Duodenal mucosa (tissue), 2 donors: ENCODE results near the gene ANO9.
A peak's percentile ranks its signal among the peaks of the same experiment; 100 is the strongest.

Experiments
- H3K27ac ChIP-seq: one replicate; pipeline ENCODE4 v1.7.0; 2013; ENCODE audit warnings: low read depth, low read length
- H3K27me3 ChIP-seq, 2 donors: one replicate each; pipeline ENCODE4 v1.7.0; 2013; ENCODE audit warnings: low read length in 2 of 2, control low read depth in 1 of 2; ENCODE audit not compliant: insufficient read depth in 2 of 2, control insufficient read depth in 1 of 2
- H3K36me3 ChIP-seq, 2 donors: one replicate each; pipeline ENCODE4 v1.7.0; 2013; ENCODE audit warnings: low read length in 2 of 2, control low read depth in 1 of 2; ENCODE audit not compliant: insufficient read depth in 2 of 2, control insufficient read depth in 1 of 2
- H3K4me1 ChIP-seq, 2 donors: one replicate each; pipeline ENCODE4 v1.7.0; 2013; ENCODE audit warnings: low read length in 2 of 2, control low read depth in 1 of 2; ENCODE audit not compliant: insufficient read depth in 2 of 2, control insufficient read depth in 1 of 2
- H3K4me3 ChIP-seq, 2 donors: one replicate each; pipeline ENCODE4 v1.7.0; 2013; ENCODE audit warnings: low read length in 2 of 2, low read depth in 1 of 2
- H3K9ac ChIP-seq, 2 donors: one replicate each; pipeline ENCODE4 v1.7.0; 2013; ENCODE audit warnings: low read length in 2 of 2, low read depth in 1 of 2
- H3K9me3 ChIP-seq, 2 donors: one replicate each; pipeline ENCODE4 v1.7.0; 2013; ENCODE audit warnings: low read length in 2 of 2, control low read depth in 1 of 2; ENCODE audit not compliant: control insufficient read depth in 1 of 2

Gene ANO9, protein sequence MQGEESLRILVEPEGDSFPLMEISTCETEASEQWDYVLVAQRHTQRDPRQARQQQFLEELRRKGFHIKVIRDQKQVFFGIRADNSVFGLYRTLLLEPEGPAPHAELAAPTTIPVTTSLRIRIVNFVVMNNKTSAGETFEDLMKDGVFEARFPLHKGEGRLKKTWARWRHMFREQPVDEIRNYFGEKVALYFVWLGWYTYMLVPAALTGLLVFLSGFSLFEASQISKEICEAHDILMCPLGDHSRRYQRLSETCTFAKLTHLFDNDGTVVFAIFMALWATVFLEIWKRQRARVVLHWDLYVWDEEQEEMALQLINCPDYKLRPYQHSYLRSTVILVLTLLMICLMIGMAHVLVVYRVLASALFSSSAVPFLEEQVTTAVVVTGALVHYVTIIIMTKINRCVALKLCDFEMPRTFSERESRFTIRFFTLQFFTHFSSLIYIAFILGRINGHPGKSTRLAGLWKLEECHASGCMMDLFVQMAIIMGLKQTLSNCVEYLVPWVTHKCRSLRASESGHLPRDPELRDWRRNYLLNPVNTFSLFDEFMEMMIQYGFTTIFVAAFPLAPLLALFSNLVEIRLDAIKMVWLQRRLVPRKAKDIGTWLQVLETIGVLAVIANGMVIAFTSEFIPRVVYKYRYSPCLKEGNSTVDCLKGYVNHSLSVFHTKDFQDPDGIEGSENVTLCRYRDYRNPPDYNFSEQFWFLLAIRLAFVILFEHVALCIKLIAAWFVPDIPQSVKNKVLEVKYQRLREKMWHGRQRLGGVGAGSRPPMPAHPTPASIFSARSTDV

DNA sequence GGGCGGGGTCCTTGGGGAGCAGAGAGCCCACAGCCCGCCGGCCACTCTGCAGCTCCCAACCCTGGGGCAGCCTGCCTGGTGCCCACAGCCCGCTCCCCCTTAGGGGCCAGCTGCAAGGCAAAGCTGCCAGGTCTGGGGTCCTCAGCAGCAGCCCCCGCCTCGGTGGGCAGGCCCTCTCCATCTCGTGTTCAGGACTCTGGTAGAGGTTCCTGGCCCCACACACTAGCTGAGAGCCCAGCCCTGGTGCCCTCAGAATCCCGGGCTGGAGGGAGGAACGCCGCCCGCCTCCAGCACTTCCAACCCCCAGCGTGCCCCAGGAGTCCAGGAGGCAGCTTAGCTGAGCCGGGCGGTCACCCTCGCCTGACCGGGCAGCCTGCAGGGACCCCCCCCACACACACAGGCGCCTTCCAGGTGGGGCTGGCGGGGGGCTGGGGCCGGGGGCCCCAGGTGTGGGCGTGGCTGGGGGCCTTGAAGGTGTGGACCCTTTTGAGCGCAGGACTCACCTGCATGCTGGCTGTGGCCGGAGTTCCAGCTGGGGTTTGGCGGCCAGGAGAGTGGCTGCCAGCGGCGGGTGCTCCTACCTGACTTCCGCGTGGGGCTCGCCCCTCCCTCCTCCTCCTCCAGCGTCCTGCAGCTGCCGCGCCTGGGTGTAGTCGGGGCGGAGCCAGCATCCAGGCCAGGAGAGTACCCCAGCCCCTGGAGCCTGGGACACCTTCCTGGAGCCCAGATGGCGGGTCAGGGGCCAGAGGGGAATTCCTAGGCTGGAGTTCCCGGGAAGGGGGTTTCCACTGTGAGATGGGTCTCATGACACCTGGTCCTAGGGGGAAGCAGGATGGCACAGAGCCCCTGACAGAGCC lies at the start of gene ANO9:
Gene ANO9 (minus strand): TSS at position 594 of the 857 bp plus-strand sequence. CDS start 85 bp downstream, at position 509.
- Histone ChIP-seq H3K4me1 (peaks cover 30 to 50% of the 10 kb centered on the region in 2 donors), H3K9ac (peak within 1 kb of the TSS; percentile 65 to 76), H3K27ac (peak within 1 kb of the TSS; percentile 6), H3K9me3 (no peaks in the 10 kb centered on the region), H3K36me3 (no peaks in the 10 kb centered on the region), H3K27me3 (no peaks in the 10 kb centered on the region), H3K4me3 (peak within 1 kb of the TSS; percentile 71 to 74)

DNA sequence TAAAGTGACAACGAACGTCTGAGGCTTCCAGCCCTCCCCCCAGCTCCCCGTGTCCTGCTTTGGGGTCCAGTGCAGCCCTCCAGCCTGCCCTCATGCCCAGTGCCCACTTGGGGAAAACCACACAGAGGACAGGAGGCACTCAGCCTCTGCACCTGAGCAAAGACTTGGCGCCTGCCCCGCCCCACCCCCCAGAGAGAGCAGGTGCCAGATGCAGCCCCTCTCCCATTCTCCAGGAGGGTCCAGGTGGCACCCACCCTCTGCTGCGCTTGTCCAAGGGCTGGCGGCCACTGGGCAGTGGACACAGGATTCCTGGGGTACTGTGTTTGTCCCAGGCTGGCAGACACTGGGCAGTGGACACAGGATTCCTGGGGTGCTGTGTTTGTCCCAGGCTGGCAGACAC lies 49.5 kb upstream of the ANO9 start:
- Histone ChIP-seq H3K9me3 (no peaks in the 10 kb centered on the region), H3K36me3 (peaks cover 12 to 31% of the 10 kb centered on the region in 2 donors), H3K4me1 (no peaks in the 10 kb centered on the region), H3K27ac (no peak overlapping the region), H3K27me3 (no peaks in the 10 kb centered on the region), H3K9ac (no peak overlapping the region), H3K4me3 (no peak overlapping the region)

DNA sequence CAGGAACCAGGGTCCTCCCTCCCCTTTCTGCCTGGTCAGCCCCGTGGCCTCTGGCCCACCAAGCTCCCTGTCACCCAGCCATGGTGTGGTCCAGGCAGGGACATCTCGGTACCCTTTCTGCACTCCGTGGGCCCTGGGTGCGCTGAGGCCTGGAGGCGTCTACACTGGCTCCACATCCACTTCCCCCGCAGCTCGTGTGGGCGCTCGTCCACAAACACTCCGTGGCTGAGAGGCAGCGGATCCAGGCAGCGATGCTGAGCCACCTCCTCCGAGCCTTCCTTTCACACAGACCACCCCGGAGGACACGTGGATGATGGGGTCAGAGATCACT lies 49.1 kb upstream of the ANO9 start:
- Histone ChIP-seq H3K27ac (no peak overlapping the region), H3K4me1 (no peaks in the 10 kb centered on the region), H3K4me3 (no peak overlapping the region), H3K27me3 (no peaks in the 10 kb centered on the region), H3K36me3 (peaks cover 12 to 31% of the 10 kb centered on the region in 2 donors), H3K9ac (no peak overlapping the region), H3K9me3 (no peaks in the 10 kb centered on the region)

DNA sequence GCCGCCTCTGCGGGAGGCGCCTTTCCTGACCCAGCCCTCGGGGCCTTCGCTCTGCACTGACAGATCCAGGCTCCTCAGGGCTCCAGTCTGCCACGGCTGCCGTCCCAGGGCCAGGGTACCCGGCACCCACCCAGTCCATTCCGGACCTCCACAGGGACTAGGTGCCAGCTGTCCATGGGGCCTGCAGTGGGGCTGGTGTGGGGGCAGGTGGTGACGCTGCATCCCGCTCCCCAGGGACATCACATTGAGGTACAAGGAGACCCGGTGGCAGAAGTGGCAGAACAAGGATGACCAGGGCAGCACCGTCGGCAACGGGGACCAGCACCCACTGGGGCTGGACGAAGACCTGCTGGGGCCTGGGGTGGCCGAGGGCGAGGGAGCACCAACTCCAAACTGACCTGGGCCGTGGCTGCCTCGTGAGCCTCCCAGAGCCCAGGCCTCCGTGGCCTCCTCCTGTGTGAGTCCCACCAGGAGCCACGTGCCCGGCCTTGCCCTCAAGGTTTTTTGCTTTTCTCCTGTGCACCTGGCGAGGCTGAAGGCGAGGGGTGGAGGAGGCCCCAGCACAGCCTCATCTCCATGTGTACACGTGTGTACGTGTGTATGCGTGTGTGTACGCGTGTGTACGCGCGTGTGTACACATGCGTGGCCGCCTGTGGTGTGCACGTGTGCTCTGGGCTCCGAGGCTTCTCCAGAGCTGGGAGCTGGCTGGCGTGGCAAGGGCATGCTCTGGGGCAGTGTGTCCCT lies 48.5 kb upstream of the ANO9 start:
- H3K4me3 ChIP-seq = no peak overlapping the region

DNA sequence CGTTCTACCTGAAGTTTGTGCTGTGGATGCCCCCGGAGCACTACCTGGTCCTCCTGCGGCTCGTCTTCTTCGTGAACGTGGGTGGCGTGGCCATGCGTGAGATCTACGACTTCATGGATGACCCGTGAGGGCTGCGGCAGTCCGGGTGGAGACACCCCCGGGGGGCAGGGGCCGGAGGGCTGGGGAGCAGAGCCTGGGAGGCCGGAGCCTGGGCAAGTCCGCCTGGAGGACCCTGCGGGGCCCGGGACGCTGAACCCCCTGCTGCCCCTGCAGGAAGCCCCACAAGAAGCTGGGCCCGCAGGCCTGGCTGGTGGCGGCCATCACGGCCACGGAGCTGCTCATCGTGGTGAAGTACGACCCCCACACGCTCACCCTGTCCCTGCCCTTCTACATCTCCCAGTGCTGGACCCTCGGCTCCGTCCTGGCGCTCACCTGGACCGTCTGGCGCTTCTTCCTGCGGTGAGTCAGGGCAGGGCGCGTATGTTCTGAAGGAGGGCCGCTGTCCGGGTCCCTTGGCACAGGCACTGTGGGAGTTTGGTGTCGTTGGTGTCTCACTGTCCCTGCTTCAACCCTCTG lies 47.9 kb upstream of the ANO9 start:
- Histone ChIP-seq H3K9ac (no peak overlapping the region), H3K36me3 (peaks cover 3 to 19% of the 10 kb centered on the region in 2 donors), H3K9me3 (no peaks in the 10 kb centered on the region), H3K4me3 (no peak overlapping the region), H3K4me1 (no peaks in the 10 kb centered on the region), H3K27ac (no peak overlapping the region), H3K27me3 (no peaks in the 10 kb centered on the region)

More for the DNA sequence above, 48.5 kb upstream of the ANO9 start:
- Histone ChIP-seq H3K27me3 (no peaks in the 10 kb centered on the region), H3K27ac (no peak overlapping the region), H3K9me3 (no peaks in the 10 kb centered on the region), H3K9ac (no peak overlapping the region), H3K4me1 (no peaks in the 10 kb centered on the region), H3K36me3 (peaks cover 10 to 26% of the 10 kb centered on the region in 2 donors)

DNA sequence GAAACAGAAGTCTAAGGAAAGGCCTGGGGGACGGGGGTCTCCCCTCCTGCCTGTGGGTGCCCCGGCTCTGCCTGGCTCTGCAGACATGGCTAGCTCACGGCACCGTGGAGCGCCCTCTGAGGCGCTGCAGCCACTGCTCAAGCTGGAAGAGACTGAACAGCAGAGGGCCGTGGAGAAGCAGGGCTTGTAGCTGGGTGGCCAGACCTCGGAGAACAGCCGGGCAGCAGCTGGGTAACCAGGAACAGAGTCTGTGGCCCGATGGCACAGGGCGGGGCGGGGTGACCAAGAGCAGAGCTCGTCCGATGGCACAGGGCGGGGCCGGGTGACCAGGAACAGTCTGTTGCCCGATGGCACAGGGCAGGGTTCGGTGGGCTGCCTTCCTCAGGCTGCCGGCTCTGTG lies 47.2 kb upstream of the ANO9 start:
- H3K27ac ChIP-seq = no peak overlapping the region
- H3K9ac ChIP-seq = no peak overlapping the region
- H3K27me3 ChIP-seq = no peaks in the 10 kb centered on the region
- H3K9me3 ChIP-seq = no peaks in the 10 kb centered on the region
- no peak overlapping the region for H3K4me3 ChIP-seq
- H3K4me1 ChIP-seq = no peaks in the 10 kb centered on the region
- H3K36me3 ChIP-seq = peaks cover 0 to 13% of the 10 kb centered on the region in 2 donors

DNA sequence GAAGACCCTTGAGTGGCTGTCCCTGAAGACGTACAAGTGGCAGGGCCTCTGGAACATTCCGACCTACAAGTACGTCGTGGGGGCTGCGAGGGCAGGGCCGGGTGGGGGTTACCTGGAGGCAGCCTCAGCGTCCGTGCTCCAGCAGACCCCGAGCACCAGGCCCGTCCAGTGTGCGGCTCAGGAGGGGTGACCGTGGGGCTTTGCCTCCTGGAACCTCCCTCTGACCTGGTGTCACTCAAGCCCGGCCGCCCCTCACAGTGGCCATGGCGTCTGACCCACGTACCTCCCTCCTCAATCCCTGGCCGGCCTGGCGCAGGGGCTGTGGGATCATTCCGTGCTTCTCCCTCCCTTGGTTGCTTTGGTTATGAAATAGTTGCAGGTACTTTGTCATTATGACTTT lies 46.8 kb upstream of the ANO9 start:
- no peak overlapping the region for H3K4me3 ChIP-seq
- H3K27ac ChIP-seq = no peak overlapping the region
- H3K9ac ChIP-seq = no peak overlapping the region
- H3K4me1 ChIP-seq = no peaks in the 10 kb centered on the region
- H3K36me3 ChIP-seq = peaks cover 0 to 13% of the 10 kb centered on the region in 2 donors
- no peaks in the 10 kb centered on the region for H3K9me3 ChIP-seq
- no peaks in the 10 kb centered on the region for H3K27me3 ChIP-seq

DNA sequence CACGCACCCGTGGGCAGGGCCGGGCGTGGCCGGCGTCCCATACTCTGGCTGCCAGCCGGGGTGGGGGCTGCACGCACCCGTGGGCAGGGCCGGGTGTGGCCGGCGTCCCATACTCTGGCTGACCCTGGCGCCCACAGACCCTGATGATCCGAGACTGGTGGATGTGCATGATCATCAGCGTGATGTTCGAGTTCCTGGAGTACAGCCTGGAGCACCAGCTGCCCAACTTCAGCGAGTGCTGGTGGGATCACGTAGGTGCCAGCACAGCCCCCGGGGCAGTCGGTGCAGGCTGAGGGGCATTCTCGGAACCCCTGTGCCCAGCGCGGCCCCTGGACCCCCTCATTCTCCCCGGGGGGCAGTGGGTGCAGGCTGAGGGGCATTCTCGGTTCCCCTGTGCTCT lies 46.3 kb upstream of the ANO9 start:
- H3K27ac ChIP-seq = no peak overlapping the region
- H3K36me3 ChIP-seq = peaks cover 0 to 13% of the 10 kb centered on the region in 2 donors
- no peaks in the 10 kb centered on the region for H3K9me3 ChIP-seq
- no peaks in the 10 kb centered on the region for H3K4me1 ChIP-seq
- no peaks in the 10 kb centered on the region for H3K27me3 ChIP-seq
- no peak overlapping the region for H3K9ac ChIP-seq
- H3K4me3 ChIP-seq = no peak overlapping the region

DNA sequence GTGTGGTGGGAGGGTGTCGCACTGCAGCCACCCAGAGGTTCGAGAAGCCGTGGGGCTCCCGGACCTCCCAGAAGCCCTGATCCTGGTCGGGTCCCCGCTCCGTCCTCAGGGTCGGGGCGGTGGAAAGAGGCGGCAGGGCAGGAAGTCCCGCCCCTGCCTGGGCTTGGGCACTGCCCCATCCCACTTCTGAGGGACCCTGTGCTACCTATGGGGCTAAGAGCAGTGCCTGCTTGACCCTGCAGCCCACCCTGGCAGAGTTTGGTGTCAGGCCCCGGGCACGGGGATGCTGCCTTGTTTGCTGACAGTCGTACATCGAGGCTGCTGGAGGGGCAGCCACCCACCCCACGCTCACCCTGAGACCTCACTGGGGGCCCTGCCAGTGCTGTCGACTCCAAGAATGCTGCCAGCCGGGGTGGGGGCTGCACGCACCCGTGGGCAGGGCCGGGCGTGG lies 45.8 kb upstream of the ANO9 start:
- no peak overlapping the region for H3K9ac ChIP-seq
- peaks cover 0 to 13% of the 10 kb centered on the region in 2 donors for H3K36me3 ChIP-seq
- H3K9me3 ChIP-seq = no peaks in the 10 kb centered on the region
- no peaks in the 10 kb centered on the region for H3K27me3 ChIP-seq
- no peaks in the 10 kb centered on the region for H3K4me1 ChIP-seq
- H3K4me3 ChIP-seq = no peak overlapping the region
- no peak overlapping the region for H3K27ac ChIP-seq
